HEK293 (cell line): Measurements from ENCODE around the gene PTPRN2.

Source experiments
- CTCF ChIA-PET: fragments of 350-600 bp; formaldehyde crosslinking; extraction: SDS; loops from one replicate; lab custom pipeline; 2021; ENCODE audit warnings: antibody characterized with exemption; lab: Yijun Ruan, JAX
- POLR2A ChIA-PET: fragments of 300-600 bp; formaldehyde crosslinking; extraction: SDS; loops from one replicate; lab custom pipeline; 2020; ENCODE audit warnings: antibody characterized with exemption, inconsistent platforms; lab: Yijun Ruan, JAX
- H3K27ac ChIP-seq: fragments of 200-500 bp; sonication (Bioruptor generic); 2 replicates; pipeline ENCODE4 v1.5.1; 2014; ENCODE audit warnings: low read depth, low read length, control low read depth, inconsistent platforms; ENCODE audit errors: extremely low read depth
- H3K36me3 ChIP-seq, 2 experiments: fragments of 200-500 bp in 1 of 2; sonication (Bioruptor generic) in 1 of 2; 1 replicate in 1 of 2; 2 replicates in 1 of 2; pipeline ENCODE4 v1.5.1; 2014 to 2017; ENCODE audit warnings: inconsistent platforms in 2 of 2, low read length in 2 of 2; ENCODE audit not compliant: control insufficient read depth in 2 of 2, insufficient read depth in 1 of 2
- H3K4me1 ChIP-seq: fragments of 200-500 bp; sonication (Bioruptor generic); 2 replicates; pipeline ENCODE4 v1.5.1; 2014; ENCODE audit warnings: mild to moderate bottlenecking, low read length, inconsistent platforms; ENCODE audit not compliant: control insufficient read depth, insufficient read depth
- H3K4me3 ChIP-seq: 2 replicates; pipeline ENCODE4 v1.5.1; 2011; ENCODE audit warnings: low read depth, mild to moderate bottlenecking, control low read depth, low read length, moderate library complexity
- H3K9me3 ChIP-seq: fragments of 200-500 bp; sonication (Bioruptor generic); 2 replicates; pipeline ENCODE4 v1.5.1; 2014; ENCODE audit warnings: low read depth, low read length, inconsistent platforms; ENCODE audit not compliant: control insufficient read depth, insufficient read depth
- IKZF3 ChIP-seq: fragments of 450-650 bp; IDR thresholded peaks from 2 replicates; pipeline ENCODE4 v1.5.0; 2018; ENCODE audit warnings: missing biosample characterization, mild to moderate bottlenecking, missing genetic modification characterization, moderate library complexity
- KLF10 ChIP-seq: fragments of 450-650 bp; IDR thresholded peaks from 2 replicates; pipeline ENCODE4 v1.5.1; 2018; ENCODE audit warnings: missing biosample characterization, mild to moderate bottlenecking, missing genetic modification characterization
- KLF9 ChIP-seq: fragments of 450-650 bp; formaldehyde crosslinking; IDR thresholded peaks from 2 replicates; pipeline ENCODE4 v1.5.1; 2016; ENCODE audit warnings: missing biosample characterization, missing genetic modification characterization, low read depth
- MEIS1 ChIP-seq: sonication (generic); formaldehyde crosslinking; IDR thresholded peaks from 2 replicates; pipeline ENCODE4 v1.8.1; 2022; ENCODE audit warnings: missing genetic modification reagents, mild to moderate bottlenecking, borderline replicate concordance
- OVOL3 ChIP-seq: fragments of 450-650 bp; formaldehyde crosslinking; IDR thresholded peaks from 2 replicates; pipeline ENCODE4 v1.5.1; 2016; ENCODE audit warnings: missing biosample characterization, missing genetic modification characterization
- PBX3 ChIP-seq: sonication (generic); formaldehyde crosslinking; IDR thresholded peaks from 2 replicates; pipeline ENCODE4 v1.8.1; 2022; ENCODE audit warnings: mild to moderate bottlenecking, moderate library complexity, missing genetic modification reagents
- PRDM1 ChIP-seq: fragments of 450-650 bp; formaldehyde crosslinking; IDR thresholded peaks from 2 replicates; pipeline ENCODE4; 2016; ENCODE audit warnings: missing biosample characterization, missing genetic modification characterization
- SP7 ChIP-seq: fragments of 450-650 bp; formaldehyde crosslinking; IDR thresholded peaks from 2 replicates; pipeline ENCODE4 v1.5.1; 2016; ENCODE audit warnings: missing biosample characterization, missing genetic modification characterization
- TCF7L2 ChIP-seq: IDR thresholded peaks from 2 replicates; pipeline ENCODE4 v1.6.1; 2011; ENCODE audit warnings: low read depth, mild to moderate bottlenecking, inconsistent platforms, low read length, moderate library complexity, borderline replicate concordance
- TRIM28 ChIP-seq: IDR thresholded peaks from 2 replicates; pipeline ENCODE4 v1.6.1; 2011; ENCODE audit warnings: low read length, control low read depth, borderline replicate concordance
- YY1 ChIP-seq: fragments of 450-650 bp; formaldehyde crosslinking; IDR thresholded peaks from 2 replicates; pipeline ENCODE4 v1.5.1; 2018; ENCODE audit warnings: missing biosample characterization, missing genetic modification characterization
- ZBTB17 ChIP-seq: fragments of 450-650 bp; formaldehyde crosslinking; IDR thresholded peaks from 2 replicates; pipeline ENCODE4 v1.5.1; 2016; ENCODE audit warnings: missing biosample characterization, missing genetic modification characterization
- ZBTB49 ChIP-seq: fragments of 450-650 bp; formaldehyde crosslinking; IDR thresholded peaks from 2 replicates; pipeline ENCODE4 v1.5.1; 2016; ENCODE audit warnings: missing biosample characterization, missing genetic modification characterization, low read depth
- ZFP37 ChIP-seq: fragments of 450-650 bp; formaldehyde crosslinking; IDR thresholded peaks from 2 replicates; pipeline ENCODE4 v1.5.1; 2016; ENCODE audit warnings: missing biosample characterization, missing genetic modification characterization
- ZNF10 ChIP-seq: fragments of 450-650 bp; formaldehyde crosslinking; IDR thresholded peaks from 2 replicates; pipeline ENCODE4 v1.5.1; 2017; ENCODE audit warnings: missing biosample characterization, missing genetic modification characterization
- ZNF133 ChIP-seq: fragments of 450-650 bp; formaldehyde crosslinking; IDR thresholded peaks from 2 replicates; pipeline ENCODE4 v1.5.1; 2016; ENCODE audit warnings: missing biosample characterization, missing genetic modification characterization
- ZNF16 ChIP-seq: fragments of 450-650 bp; formaldehyde crosslinking; IDR thresholded peaks from 2 replicates; pipeline ENCODE4 v1.5.1; 2016; ENCODE audit warnings: low read depth, missing biosample characterization, missing genetic modification characterization
- ZNF175 ChIP-seq: fragments of 450-650 bp; formaldehyde crosslinking; IDR thresholded peaks from 2 replicates; pipeline ENCODE4 v1.5.1; 2016; ENCODE audit warnings: missing biosample characterization, missing genetic modification characterization
- ZNF302 ChIP-seq: fragments of 450-650 bp; formaldehyde crosslinking; IDR thresholded peaks from 2 replicates; pipeline ENCODE4 v1.5.1; 2016; ENCODE audit warnings: missing biosample characterization, missing genetic modification characterization, low read depth
- ZNF350 ChIP-seq: fragments of 450-650 bp; formaldehyde crosslinking; IDR thresholded peaks from 2 replicates; pipeline ENCODE4 v1.5.0; 2017; ENCODE audit warnings: missing biosample characterization, mild to moderate bottlenecking, missing genetic modification characterization
- ZNF473 ChIP-seq: fragments of 450-650 bp; formaldehyde crosslinking; IDR thresholded peaks from 2 replicates; pipeline ENCODE4 v1.5.1; 2017; ENCODE audit warnings: missing biosample characterization, missing genetic modification characterization
- ZNF510 ChIP-seq: fragments of 450-650 bp; formaldehyde crosslinking; IDR thresholded peaks from 2 replicates; pipeline ENCODE4 v1.5.1; 2018; ENCODE audit warnings: mild to moderate bottlenecking, missing genetic modification characterization, missing biosample characterization; ENCODE audit not compliant: insufficient replicate concordance
- ZNF596 ChIP-seq: fragments of 450-650 bp; IDR thresholded peaks from 2 replicates; pipeline ENCODE4 v1.5.0; 2018; ENCODE audit warnings: missing biosample characterization, mild to moderate bottlenecking, missing genetic modification characterization, moderate library complexity
- ZNF610 ChIP-seq: fragments of 450-650 bp; formaldehyde crosslinking; IDR thresholded peaks from 2 replicates; pipeline ENCODE4 v1.5.1; 2016; ENCODE audit warnings: missing biosample characterization, missing genetic modification characterization, borderline replicate concordance
- ZNF623 ChIP-seq: fragments of 450-650 bp; formaldehyde crosslinking; IDR thresholded peaks from 2 replicates; pipeline ENCODE4 v1.5.1; 2016; ENCODE audit warnings: missing biosample characterization, missing genetic modification characterization
- ZNF639 ChIP-seq: fragments of 450-650 bp; formaldehyde crosslinking; IDR thresholded peaks from 2 replicates; pipeline ENCODE4 v1.5.1; 2016; ENCODE audit warnings: missing biosample characterization, missing genetic modification characterization
- ZNF701 ChIP-seq: fragments of 450-650 bp; formaldehyde crosslinking; IDR thresholded peaks from 2 replicates; pipeline ENCODE4 v1.5.1; 2016; ENCODE audit warnings: missing biosample characterization, missing genetic modification characterization
- ZNF707 ChIP-seq: fragments of 450-650 bp; formaldehyde crosslinking; IDR thresholded peaks from 2 replicates; pipeline ENCODE4 v1.5.1; 2016; ENCODE audit warnings: missing biosample characterization, missing genetic modification characterization
- ZNF777 ChIP-seq: fragments of 450-650 bp; formaldehyde crosslinking; IDR thresholded peaks from 2 replicates; pipeline ENCODE4 v1.5.1; 2017; ENCODE audit warnings: missing biosample characterization, missing genetic modification characterization, borderline replicate concordance
- ZNF785 ChIP-seq: fragments of 450-650 bp; formaldehyde crosslinking; IDR thresholded peaks from 2 replicates; pipeline ENCODE4 v1.5.1; 2016; ENCODE audit warnings: missing biosample characterization, missing genetic modification characterization
- ZSCAN23 ChIP-seq: fragments of 450-650 bp; formaldehyde crosslinking; IDR thresholded peaks from 2 replicates; pipeline ENCODE4 v1.5.1; 2016; ENCODE audit warnings: missing biosample characterization, missing genetic modification characterization
- TF ChIP-seq, protein P1 (sequence below): fragments of 450-650 bp; formaldehyde crosslinking; IDR thresholded peaks from 2 replicates; pipeline ENCODE4 v1.5.1; 2016; ENCODE audit warnings: missing biosample characterization, missing genetic modification characterization

PTPRN2 gene

GRCh38 chr7:158072991-158073730, 514.5 kb downstream of the PTPRN2 start:
- ChIA-PET CTCF (no interaction called here), POLR2A (no interaction called here)
- no peak overlapping the region for H3K27ac ChIP-seq
- H3K4me3 ChIP-seq, result no peak overlapping the region
- no peaks in the 10 kb centered on the region for H3K4me1 ChIP-seq
- no peaks in the 10 kb centered on the region for H3K9me3 ChIP-seq
- H3K36me3 ChIP-seq, result no peaks in the 10 kb centered on the region
- TF ChIP-seq SP7 (no peak), TCF7L2 (no peak), ZNF302 (tag by site-specific recombination) (no peak), ZBTB17 (tag by site-specific recombination) (no peak), ZNF639 (tag by site-specific recombination) (no peak), ZFP37 (no peak), ZBTB49 (tag by site-specific recombination) (no peak), OVOL3 (tag by site-specific recombination) (no peak), ZNF350 (tag by site-specific recombination) (no peak), IKZF3 (tag by site-specific recombination) (no peak), ZSCAN23 (no peak), ZNF133 (tag by site-specific recombination) (no peak), ZNF596 (tag by site-specific recombination) (no peak), YY1 (tag by site-specific recombination) (no peak), KLF10 (no peak), ZNF10 (tag by site-specific recombination) (no peak), KLF9 (tag by site-specific recombination) (no peak), ZNF785 (tag by site-specific recombination) (no peak), ZNF707 (tag by site-specific recombination) (no peak), ZNF777 (tag by site-specific recombination) (no peak)

- no peak overlapping the region for H3K27ac ChIP-seq
- CTCF ChIA-PET, result no interaction called here
- H3K36me3 ChIP-seq, result no peaks in the 10 kb centered on the region
- no peaks in the 10 kb centered on the region for H3K9me3 ChIP-seq
- no peaks in the 10 kb centered on the region for H3K4me1 ChIP-seq
- POLR2A ChIA-PET, result no interaction called here
- H3K4me3 ChIP-seq, result no peak overlapping the region
- no peak for TF ChIP-seq ZNF707 (tag by site-specific recombination)
- no peak for TF ChIP-seq ZNF473
- no peak for TF ChIP-seq MEIS1
- TF ChIP-seq TRIM28, result no peak
- TF ChIP-seq PRDM1 (tag by site-specific recombination), result no peak
- no peak for TF ChIP-seq ZNF701 (tag by site-specific recombination)
- TF ChIP-seq ZNF623 (tag by site-specific recombination), result no peak
- no peak for TF ChIP-seq PBX3 (CRISPR knock-in tag)
- TF ChIP-seq ZNF510 (tag by site-specific recombination), result no peak
- TF ChIP-seq ZNF16 (tag by site-specific recombination), result no peak
- TF ChIP-seq ZNF175 (tag by site-specific recombination), result no peak
- TF ChIP-seq, protein P1, sequence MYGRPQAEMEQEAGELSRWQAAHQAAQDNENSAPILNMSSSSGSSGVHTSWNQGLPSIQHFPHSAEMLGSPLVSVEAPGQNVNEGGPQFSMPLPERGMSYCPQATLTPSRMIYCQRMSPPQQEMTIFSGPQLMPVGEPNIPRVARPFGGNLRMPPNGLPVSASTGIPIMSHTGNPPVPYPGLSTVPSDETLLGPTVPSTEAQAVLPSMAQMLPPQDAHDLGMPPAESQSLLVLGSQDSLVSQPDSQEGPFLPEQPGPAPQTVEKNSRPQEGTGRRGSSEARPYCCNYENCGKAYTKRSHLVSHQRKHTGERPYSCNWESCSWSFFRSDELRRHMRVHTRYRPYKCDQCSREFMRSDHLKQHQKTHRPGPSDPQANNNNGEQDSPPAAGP, result no peak
- TF ChIP-seq OVOL3 (tag by site-specific recombination), result no peak
- no peak for TF ChIP-seq ZNF610 (tag by site-specific recombination)
Measured at GRCh38 chr7:158070222-158070920, 517.3 kb downstream of the PTPRN2 start.
